SHP77 (cell line): ENCODE measurements around the gene SHISA8.

Source experiments
- DNase-seq, 2 experiments: peaks; one replicate each; lab custom pipeline; 2025; lab: John Stamatoyannopoulos, UW

SHISA8 gene

DNA sequence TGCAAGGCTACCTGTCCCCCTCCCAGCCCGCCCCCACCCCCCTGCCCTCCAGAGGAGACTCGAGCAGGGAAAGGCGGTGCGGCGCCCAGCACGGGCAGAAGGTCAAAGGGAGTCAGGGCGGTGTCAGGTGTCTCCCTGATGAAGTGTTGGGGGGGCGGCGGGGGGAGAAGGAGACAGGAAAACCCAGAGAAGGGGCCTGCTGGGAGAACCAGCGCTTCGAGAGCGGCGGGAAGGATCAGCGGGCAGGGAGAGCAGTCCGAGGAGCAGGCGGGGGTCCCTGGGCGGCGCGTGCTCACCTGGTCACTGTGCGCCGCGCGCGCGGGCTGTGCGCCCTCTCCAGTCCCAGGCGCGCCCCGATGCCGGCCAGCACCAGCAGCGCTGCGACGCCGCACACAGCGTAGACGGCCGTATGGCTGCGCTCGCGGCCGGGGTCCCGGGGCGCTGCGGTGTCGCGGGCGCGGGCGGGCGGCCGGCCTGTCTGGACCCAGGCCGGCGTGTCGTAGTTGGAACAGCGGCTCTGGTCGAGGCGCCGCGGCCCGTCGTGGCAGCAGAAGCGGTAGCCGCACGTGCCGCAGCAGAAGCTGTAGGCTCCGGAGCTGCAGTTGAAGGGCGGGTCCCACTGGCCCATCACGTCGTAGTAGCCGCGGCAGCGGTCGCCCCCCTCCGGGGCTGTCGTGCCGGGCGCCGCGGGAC, 886 bp downstream of the SHISA8 start:
- peak in 1 of 2 experiments; percentile 8 for DNase-seq

DNA sequence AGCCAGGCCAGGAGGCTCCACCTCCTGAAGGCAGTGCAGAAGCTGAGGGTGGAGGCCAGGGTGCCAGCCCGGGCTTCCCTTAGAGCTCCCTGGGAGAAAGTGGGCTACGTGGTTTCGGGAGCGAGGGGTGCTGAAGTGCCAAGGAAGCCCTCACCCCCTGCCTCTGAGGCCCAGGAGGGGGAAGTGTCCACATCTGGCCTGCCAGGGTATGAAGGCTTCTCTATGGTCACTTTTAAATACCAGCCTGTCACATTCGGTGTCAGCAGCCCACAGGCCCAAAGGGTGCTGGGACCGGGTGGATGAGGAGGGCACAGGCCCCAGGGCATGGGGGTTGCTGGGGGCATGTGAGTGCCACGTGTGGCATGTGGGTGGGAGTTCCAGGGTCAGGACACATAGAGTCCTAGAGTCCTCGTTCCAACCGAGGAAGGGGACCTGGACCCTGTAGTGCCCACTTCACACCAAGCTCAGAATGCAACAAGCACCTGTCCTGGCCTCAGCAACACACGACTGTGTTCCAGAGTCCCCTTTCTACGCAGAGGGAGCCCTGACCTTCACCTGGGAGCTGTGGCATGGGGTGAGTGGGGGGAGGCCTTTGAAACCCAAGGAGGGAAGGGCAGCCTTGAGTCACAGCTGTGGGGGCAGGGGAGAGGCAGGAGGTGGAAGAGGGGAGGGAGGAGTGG, 1.7 kb downstream of the SHISA8 start:
- DNase-seq = no peak

DNA sequence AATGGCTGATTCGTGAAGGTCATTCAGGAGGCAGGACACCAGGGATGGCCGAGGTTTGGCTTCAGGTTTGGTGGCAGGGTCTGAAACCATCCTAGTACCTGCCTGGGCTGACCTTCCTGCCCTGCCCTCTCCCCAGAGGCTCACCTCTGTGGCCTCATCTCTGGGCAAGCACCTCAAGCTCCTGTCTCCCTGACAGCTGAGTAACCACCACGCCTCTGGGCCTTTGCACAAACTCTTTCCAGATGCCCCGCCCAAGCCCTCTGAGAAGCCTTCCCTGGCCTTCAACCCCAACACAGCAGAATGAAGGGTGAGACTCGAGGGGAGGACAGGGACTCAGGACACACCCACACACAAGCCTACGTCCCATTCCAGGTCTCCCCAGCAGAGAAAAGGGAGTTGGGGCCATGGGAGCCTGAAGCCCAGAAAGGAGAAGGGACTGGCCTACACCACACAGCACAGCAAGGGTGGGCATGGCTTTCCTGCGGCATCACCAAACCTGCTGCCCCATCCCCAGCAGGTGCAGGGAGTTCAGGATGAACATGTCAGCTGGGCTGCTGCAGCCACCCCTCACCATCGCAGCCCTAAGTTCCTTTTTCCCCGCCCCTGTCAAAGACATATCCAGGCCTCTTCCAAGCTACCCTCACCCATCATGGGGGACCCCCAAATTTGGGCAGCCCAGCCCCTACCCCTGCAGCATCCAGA, 2.4 kb downstream of the SHISA8 start:
- DNase-seq = no peak

DNA sequence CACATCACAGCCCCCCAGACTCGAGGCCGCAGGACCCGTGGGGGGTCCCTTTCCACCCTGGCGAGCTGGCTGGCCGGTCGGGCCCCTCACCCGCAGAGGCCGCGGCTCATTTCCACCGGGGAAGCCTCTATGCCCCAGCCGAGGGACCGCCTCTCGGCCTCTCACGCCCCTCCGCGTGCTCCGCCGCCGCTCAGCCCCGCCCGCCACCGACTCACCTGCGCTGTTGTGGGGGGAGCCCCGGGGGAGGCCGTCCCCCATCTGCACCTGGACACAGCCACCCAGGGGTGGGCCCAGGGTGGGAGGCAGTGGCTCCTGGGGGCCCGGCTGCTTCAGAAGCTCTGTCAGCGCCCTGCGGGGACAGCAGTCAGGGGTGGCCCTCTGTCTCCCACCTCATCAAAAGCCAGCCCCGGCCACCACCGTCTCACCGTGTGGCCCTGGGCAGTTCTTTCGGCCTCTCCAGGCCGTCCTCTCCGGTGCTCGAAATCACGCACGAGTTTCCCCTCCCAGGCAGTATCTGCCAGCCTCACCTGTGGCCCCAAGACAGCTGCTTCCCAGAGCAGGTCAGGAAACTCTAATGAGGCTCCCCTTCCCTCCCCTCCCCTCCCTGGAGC, 3.8 kb downstream of the SHISA8 start:
- no peak for DNase-seq

DNA sequence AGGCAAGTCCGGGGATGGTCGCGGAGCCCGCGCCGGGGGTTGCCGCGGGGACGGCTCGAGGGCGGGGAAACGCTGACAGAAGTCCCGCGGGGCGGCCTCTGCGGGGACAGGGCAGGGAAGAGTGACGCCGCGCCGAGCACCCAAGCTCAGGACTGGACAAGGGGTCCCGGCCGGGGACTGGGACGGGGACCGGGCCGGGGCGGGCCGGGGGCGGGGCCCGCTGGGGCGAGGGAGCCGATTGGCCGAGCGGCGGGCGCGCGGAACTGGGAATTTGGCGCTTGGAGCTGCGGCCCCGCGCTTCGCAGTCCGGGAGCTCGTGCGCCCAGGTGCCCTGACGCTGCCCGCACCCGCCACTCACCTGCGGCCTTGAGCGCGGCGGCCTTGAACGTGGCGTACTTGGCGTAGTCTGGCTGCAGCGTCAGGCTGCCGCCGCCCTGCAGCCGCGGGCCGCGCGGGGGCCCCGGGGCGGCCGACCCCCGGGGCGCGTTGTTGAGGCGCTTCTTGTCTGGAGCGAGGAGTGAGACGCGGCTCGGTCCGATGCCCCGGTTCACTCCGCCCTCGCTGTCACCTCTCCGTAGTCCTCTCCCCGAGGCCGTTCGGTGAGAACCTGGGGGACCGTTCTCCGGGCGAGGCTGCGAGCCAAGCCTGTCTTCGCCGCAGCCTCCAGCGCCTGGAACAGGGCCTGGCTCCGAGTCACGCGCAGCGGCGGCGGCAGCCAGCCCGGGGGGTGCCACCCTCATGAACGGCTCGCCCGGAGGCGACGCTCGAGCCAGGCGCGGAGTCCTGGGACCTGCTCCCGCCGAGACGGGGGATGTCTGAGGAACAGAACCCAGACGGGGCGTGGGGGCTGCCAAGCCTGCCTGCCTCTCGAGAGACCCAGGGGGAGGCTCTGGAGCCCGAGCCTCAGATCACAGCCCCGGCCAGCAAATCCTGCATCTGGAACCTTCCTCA, 4.5 kb downstream of the SHISA8 start:
- no peak for DNase-seq

DNA sequence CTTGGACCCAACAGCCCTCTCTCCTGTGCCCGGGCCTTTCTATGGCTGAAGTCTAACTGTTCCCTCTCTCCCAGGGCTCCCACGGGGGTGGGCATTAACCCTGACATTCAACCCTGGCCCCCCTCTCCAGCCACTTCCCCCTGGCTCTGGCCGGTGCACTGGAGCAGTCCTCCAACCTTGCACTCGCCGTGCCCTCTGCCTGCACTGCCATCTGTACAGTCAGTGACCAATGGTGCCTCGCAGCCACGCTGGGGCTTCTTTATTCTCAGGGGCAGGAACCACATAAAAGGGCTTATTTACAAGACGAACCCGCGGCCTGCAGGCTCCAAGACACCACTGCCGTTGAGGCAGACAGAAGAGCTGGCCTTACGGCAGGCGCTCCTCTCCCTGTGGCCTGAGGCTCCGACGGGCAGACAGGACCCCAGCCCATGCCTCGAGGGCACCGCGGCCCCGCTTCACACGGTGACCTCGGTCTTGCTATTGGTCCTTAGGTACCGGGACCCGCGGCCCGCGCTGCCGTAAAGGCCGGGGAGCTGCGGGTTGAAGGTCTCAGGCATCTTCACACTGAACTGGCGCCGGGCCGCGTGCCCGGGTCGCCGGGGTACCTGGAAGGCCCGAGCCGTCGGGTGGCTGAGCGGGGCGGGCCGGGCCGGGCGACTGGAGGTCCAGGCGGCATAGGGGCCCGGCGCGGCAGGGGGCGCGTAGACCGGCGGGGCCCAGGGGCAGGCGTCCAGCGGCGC, 5.4 kb downstream of the SHISA8 start:
- DNase-seq = no peak

DNA sequence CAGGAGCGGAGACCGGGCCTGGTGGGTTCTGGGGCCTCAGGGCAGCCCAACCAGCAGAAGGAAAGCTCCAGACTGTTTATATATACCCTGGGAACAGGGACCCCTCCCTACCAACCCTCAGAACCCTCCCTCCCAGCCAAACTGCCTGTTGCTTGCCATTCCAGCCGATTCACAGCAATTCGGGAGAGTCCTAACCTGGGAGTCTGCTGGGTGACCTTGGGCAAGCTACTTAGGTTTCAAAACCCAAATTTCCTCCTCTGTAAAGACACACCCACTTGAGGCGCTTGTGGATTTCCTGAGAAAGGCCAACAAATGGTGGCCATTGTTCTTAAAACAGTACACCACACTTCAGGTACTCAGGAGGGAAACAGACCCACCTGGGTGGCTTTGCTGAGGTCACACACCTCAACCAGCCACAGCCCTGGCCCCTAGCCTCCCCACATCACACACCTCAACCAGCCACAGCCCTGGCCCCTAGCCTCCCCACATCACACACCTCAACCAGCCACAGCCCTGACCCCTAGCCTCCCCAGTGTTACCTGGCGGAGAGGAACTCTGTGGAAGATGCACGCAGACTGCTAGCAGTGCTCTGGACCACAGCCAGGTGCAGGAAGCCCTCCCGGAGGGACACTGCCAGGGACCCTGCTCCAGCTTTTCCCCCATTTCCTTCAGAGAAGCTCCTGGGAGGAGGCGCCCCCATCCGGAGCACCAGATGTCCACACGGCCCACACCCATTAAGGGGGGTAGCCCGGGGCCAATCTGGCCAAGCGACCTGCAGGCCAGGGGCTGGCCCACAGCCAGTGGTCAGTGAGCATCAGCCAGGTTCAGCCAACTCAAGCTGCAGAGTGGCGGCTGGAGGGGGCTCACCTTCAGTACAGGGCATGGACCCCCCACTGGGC, 6.2 kb downstream of the SHISA8 start:
- peak in 1 of 2 experiments; percentile 8 for DNase-seq

DNA sequence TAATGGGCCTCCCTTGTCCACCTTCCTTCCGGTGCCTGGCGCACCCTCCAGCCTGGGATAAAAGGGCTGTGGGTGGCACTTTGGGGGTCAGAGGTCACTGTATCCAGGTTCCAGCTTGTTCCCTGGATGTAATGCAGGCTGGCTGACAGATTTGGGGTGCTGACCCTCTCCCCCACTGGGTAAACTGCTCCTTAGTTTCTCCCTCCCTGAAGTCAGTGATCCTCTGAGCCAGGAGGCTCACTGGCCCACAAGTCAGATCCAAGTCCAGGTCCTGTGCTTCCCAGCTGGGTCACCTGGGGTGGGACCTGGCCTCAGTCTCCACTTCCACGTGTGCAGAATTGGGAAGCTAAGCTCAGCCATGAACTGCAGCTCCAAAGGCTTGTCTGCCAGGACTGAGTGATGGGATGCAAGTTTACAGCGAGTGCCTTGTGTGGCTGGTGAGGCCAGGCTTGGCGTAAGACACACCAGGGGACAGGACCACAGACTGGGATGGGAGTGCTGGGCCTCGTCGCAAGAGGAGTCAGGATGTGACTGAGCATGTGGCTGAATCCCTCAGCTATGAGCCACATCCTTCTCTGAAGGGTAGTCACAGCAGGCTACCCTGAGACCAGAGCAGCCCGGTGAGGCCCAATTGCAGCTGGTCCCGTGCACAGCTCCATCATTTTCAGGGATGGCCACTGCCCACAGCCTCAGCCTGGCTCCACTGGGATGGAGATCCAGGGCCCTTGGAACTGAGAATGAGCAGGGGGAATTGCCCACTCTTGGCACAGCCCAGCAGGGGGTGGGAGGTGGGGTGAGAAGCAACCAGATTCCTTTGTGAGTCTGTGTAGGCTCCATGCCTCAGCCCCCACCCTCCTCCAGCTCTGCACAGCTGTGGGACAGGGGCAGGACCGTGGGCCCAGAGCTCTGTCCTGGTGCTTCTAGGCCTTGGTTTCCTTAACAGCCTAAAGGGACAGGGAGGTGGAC, 7.2 kb downstream of the SHISA8 start:
- no peak for DNase-seq

DNA sequence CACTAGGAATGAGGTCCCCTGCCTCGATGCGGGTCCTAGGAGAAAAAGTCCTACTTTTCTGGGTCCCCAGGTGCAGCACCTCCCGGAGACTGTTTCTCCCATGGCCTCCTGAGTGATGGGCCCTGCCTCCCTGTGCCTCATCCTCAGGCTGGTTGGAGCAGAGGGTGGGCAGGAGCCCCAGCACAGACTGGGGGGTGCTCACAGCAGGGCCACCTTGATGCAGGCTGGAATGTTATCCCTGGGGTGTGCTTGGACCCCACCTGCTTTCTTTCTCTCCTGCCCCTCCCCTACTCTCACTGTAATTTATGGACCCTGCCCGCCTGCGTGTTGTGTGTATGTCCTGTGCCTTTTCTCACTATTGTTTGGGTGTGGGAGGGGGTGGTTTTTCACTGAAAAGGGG, 8.1 kb downstream of the SHISA8 start:
- no peak for DNase-seq

DNA sequence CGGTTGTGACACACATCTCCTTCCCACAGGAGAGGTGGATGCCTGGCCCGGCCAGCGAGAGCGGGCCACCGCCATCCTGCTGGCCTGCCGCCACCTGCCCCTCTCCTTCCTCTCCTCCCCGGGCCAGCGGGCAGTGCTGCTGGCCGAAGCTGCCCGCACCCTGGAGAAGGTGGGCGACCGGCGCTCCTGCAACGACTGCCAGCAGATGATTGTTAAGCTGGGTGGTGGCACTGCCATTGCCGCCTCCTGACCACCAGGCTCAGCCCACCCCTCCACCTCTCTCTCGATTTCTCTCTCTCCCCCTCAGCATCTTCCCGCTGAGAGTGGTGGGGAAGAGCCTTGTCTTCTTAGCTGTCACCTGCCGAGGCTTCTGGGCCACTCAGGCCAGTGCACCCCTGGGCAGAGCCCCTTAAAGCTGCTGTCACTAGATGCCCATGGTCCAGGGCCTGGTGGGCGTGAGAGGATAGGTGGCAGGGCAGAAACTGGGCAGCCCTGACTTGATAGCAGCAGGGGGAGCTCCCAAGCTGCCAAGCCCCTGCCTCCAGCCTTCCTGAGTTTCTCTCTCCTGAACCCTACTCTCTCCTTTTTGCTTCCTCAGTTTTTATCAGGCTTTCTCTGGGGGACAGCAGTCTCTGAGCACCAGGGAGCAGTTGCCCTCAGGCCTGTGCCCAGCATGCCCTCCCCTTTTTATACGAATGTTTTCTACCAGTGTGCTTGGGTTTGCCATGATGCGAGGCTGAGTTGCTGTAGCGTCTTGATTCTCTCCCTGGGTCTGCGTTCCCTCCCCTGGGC, 9.3 kb downstream of the SHISA8 start:
- DNase-seq = no peak

DNA sequence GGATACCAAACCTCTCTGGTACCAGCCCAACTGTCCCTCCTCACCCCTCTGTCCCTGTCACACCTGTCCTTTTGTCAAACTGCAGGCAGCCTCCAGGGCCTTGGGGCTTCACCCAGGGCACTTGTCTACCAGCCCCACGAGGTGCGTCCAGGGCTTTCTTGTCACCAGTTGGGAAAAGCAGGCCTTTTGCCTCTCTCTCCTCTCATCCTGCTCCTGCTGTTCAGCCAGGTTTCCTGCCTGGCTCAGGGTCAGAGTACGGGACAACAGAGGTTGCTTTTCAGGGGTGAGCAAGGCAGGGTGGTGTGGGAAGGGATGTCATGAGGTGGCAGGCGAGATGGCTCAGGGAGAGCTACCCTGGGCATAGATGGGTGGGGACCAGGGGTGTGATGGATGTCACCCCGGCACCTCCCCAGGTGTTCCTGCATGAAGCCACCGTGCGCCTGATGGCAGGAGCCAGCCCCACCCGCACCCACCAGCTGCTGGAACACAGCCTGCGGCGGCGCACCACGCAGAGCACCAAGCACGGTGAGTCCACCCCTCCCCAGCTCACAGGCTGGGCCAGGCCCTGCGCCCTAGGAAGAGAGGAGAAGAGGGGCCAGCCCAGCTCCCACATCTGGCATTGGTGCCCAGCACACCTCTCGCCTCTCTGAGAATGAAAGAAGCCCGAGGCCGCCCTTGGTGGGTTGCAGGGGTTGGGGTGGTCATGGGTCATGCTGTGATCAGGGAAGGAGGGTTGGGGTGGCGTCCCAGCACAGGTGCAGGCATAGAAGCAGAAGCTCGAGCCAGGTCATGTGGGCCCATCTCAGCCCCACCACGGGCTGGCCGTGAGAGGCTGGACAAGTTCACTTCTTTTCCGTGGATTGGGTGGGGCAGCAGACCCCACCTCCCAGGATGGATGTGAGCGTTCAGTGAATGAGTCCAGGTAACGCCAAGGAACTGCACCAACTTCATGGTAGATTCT, 10.1 kb downstream of the SHISA8 start:
- no peak for DNase-seq

DNA sequence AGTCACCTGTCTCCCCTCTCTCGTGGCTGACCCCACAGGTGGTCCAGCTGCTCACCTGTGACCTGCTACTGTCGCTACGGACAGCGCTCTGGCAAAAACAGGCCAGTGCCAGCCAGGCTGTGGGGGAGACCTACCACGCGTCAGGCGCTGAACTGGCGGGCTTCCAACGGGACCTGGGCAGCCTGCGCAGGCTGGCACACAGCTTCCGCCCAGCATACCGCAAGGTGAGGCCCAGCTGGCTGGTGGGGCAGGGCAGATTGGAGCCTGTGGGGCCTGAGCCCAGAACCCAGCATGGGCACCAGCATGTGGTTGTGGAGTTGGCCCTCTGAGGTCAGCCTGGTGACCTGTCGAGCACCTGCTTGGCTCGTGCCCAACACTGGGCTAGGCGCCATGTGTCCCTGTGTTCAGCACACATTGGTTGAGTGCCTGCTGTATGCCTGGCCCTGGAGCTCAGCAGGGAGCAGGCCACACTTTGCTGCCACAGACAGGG, 11.9 kb downstream of the SHISA8 start:
- peak in 1 of 2 experiments; percentile 36 for DNase-seq

DNA sequence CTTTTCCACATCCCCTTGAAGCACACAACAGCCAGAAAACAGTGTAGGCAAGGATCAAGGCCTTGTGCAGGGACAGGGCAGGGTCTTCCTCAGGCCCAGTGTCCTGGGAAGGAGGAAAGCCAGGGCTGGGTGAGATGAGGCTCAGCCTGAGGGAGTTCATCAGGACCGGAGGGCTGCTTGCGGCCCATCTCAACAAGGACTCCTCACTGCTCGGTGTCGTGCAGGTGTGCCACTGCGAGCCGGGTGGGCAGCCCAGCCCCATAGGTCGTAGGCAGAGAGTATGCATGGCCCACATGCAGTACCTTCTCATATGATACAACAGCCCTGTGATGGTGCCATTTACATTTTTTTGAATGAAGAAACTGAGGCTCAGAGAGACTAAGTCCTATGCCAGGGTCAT, 12.9 kb downstream of the SHISA8 start:
- DNase-seq = no peak

DNA sequence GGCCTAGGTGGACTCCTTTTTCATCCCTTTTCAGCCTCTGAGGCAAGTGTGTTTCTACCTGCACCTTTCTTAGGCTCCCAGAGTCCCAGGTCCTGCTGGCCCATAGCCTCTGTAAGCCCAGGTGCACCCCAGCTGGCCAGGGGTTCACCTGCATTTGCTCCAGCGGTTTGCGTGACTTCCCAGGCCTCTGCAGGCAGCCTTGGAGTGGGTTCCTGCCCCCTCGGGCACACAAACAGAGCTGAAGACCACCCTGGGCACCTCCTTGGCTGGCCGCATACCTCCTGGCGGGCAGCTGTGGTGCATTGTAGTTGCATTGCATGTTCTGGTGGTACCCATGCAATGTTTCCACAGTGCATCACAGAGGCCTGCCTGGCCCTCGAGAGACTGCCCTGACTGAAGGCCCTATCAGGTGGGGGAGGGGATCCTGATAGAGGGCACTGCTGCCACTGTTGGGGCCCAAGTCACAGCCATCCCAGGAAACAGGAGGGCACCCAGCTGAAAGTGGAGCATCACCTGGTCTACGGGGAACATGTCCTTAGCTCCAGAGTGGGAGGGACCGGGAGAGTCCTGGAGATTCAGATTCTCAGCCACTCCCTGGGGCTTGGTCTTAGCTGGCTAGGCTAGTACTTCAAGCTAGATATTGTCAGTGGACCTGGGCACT, 14.1 kb downstream of the SHISA8 start:
- no peak for DNase-seq

DNA sequence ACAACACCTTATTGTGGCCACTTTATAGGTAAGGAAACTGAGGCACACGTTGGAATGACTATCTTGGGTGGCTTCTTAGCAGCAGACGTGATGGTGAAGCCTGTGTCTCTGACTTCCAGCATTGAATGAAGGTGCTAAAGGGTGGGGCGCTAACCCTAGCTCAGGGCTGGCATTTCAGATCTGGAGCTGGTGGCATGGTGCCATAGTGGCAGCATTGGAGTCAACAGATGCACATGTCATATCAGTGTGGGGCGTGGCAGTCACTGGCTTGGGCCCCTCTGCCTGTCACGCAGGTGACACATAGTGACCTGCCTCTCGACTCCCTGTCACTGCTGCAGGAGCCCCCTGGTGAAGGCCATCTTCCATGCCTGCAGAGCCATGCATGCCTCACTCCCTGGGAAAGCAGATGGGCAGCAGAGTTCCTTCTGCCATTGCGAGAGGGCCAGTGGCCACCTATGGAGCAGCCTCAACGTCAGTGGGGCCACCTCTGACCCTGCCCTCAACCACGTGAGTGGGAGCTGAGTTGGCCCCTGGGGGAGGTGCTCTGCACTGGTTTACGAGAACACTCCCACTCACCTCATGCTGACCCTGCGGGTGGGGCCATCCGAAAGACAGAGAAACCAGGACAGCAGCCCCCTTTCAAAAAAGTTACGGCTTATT, 14.8 kb downstream of the SHISA8 start:
- no peak for DNase-seq
